ENCODE data around the gene AHNAK2. TPM values are rescaled to one million over a fixed set of nuclear protein-coding genes. Genes with fewer than 3 reads are reported as not detected.
"Not testable (repeated sequence)": the region's sequence is repeated elsewhere in the genome, so short reads cannot be mapped to it uniquely, and the experiment has no call there.

Gene AHNAK2
- total RNA-seq (0.42 TPM), polyA plus RNA-seq (3.8 TPM)
- long read RNA-seq, donor 1, result 0 reads
- long read RNA-seq, donor 2, result 0 reads
- long read RNA-seq, donor 3, result 0 reads
- long read RNA-seq, donor 4, result 0 reads
- long read RNA-seq, donor 5, result 0 reads
- long read RNA-seq, donor 6, result 0 reads
- long read RNA-seq, donor 7, result 0 reads
- long read RNA-seq, donor 8, result 0 reads
- long read RNA-seq, donor 9, result 0 reads
- long read RNA-seq, donor 10, result 0 reads

GRCh38 chr14:104977681-104978653, at the start of gene AHNAK2:
Gene AHNAK2, minus strand, starts transcription at chr14:104978374. Its CDS starts 137 bp downstream, at chr14:104978237.
- peaks cover 0 to 6% of the 10 kb centered on the region in 2 donors for H3K9me3 ChIP-seq (ENCODE audit: control insufficient read depth in 2 of 2, insufficient read depth in 1 of 2, low read length in 1 of 2)
- H3K4me1 ChIP-seq (ENCODE audit: control insufficient read depth in 2 of 2, insufficient read depth in 2 of 2, low read length in 2 of 2), result peaks cover 4 to 15% of the 10 kb centered on the region in 2 donors
- H3K36me3 ChIP-seq (ENCODE audit: control insufficient read depth in 2 of 2, insufficient read depth in 2 of 2, low read length in 1 of 2), result no peaks in the 10 kb centered on the region
- peaks cover 37 to 75% of the 10 kb centered on the region in 2 donors for H3K27me3 ChIP-seq (ENCODE audit: control insufficient read depth in 2 of 2, insufficient read depth in 1 of 2, low read length in 1 of 2)
- DNase-seq (ENCODE audit: low read depth in 6 of 9, low spot score in 9 of 9), result peak in 3 of 9 donors; percentile 15 to 40 (median 36)
- peak within 1 kb of the TSS in 1 of 2 donors; percentile 53 for H3K4me3 ChIP-seq (ENCODE audit: low read length in 2 of 2)
- no peak within 1 kb of the TSS for H3K27ac ChIP-seq (ENCODE audit: low read depth in 1 of 2, low read length in 1 of 2)
- 4% methylated on average over 111 of the region's 111 CpGs for WGBS

GRCh38 chr14:105027718-105028117, 49.5 kb upstream of the AHNAK2 start:
- not testable (repeated sequence) for H3K27ac ChIP-seq (ENCODE audit: low read depth in 1 of 2, low read length in 1 of 2); H3K9me3 ChIP-seq (ENCODE audit: control insufficient read depth in 2 of 2, insufficient read depth in 1 of 2, low read length in 1 of 2); H3K4me3 ChIP-seq (ENCODE audit: low read length in 2 of 2); DNase-seq (ENCODE audit: low read depth in 6 of 9, low spot score in 9 of 9); H3K4me1 ChIP-seq (ENCODE audit: control insufficient read depth in 2 of 2, insufficient read depth in 2 of 2, low read length in 2 of 2); H3K36me3 ChIP-seq (ENCODE audit: control insufficient read depth in 2 of 2, insufficient read depth in 2 of 2, low read length in 1 of 2)
- 93% methylated on average over 4 of the region's 4 CpGs for WGBS
- H3K27me3 ChIP-seq (ENCODE audit: control insufficient read depth in 2 of 2, insufficient read depth in 1 of 2, low read length in 1 of 2), result peaks cover 0 to 15% of the 10 kb centered on the region in 2 donors

GRCh38 chr14:105026802-105027563, 48.8 kb upstream of the AHNAK2 start:
- WGBS, result 48% methylated on average over 1 of the region's 1 CpG
- H3K36me3 ChIP-seq (ENCODE audit: control insufficient read depth in 2 of 2, insufficient read depth in 2 of 2, low read length in 1 of 2), result no peaks in the 10 kb centered on the region
- no peaks in the 10 kb centered on the region for H3K9me3 ChIP-seq (ENCODE audit: control insufficient read depth in 2 of 2, insufficient read depth in 1 of 2, low read length in 1 of 2)
- H3K27me3 ChIP-seq (ENCODE audit: control insufficient read depth in 2 of 2, insufficient read depth in 1 of 2, low read length in 1 of 2), result peaks cover 0 to 11% of the 10 kb centered on the region in 2 donors
- H3K4me1 ChIP-seq (ENCODE audit: control insufficient read depth in 2 of 2, insufficient read depth in 2 of 2, low read length in 2 of 2), result peaks cover 3 to 4% of the 10 kb centered on the region in 2 donors
- no peak overlapping the region for H3K27ac ChIP-seq (ENCODE audit: low read depth in 1 of 2, low read length in 1 of 2)
- no peak for DNase-seq (ENCODE audit: low read depth in 6 of 9, low spot score in 9 of 9)
- no peak overlapping the region for H3K4me3 ChIP-seq (ENCODE audit: low read length in 2 of 2)

GRCh38 chr14:105026033-105026785, 48.0 kb upstream of the AHNAK2 start:
- Histone ChIP-seq H3K27me3 (ENCODE audit: control insufficient read depth in 2 of 2, insufficient read depth in 1 of 2, low read length in 1 of 2) (peaks cover 0 to 10% of the 10 kb centered on the region in 2 donors), H3K4me1 (ENCODE audit: control insufficient read depth in 2 of 2, insufficient read depth in 2 of 2, low read length in 2 of 2) (peaks cover 8 to 10% of the 10 kb centered on the region in 2 donors), H3K4me3 (ENCODE audit: low read length in 2 of 2) (no peak overlapping the region), H3K9me3 (ENCODE audit: control insufficient read depth in 2 of 2, insufficient read depth in 1 of 2, low read length in 1 of 2) (no peaks in the 10 kb centered on the region), H3K27ac (ENCODE audit: low read depth in 1 of 2, low read length in 1 of 2) (no peak overlapping the region), H3K36me3 (ENCODE audit: control insufficient read depth in 2 of 2, insufficient read depth in 2 of 2, low read length in 1 of 2) (no peaks in the 10 kb centered on the region)
- WGBS, result 96% methylated on average over 16 of the region's 16 CpGs
- no peak for DNase-seq (ENCODE audit: low read depth in 6 of 9, low spot score in 9 of 9)

GRCh38 chr14:105025429-105025828, 47.3 kb upstream of the AHNAK2 start:
- WGBS, result 99% methylated on average over 6 of the region's 6 CpGs
- Histone ChIP-seq H3K4me1 (ENCODE audit: control insufficient read depth in 2 of 2, insufficient read depth in 2 of 2, low read length in 2 of 2) (peaks cover 8 to 10% of the 10 kb centered on the region in 2 donors), H3K36me3 (ENCODE audit: control insufficient read depth in 2 of 2, insufficient read depth in 2 of 2, low read length in 1 of 2) (no peaks in the 10 kb centered on the region), H3K27ac (ENCODE audit: low read depth in 1 of 2, low read length in 1 of 2) (no peak overlapping the region), H3K9me3 (ENCODE audit: control insufficient read depth in 2 of 2, insufficient read depth in 1 of 2, low read length in 1 of 2) (no peaks in the 10 kb centered on the region), H3K27me3 (ENCODE audit: control insufficient read depth in 2 of 2, insufficient read depth in 1 of 2, low read length in 1 of 2) (peaks cover 0 to 6% of the 10 kb centered on the region in 2 donors), H3K4me3 (ENCODE audit: low read length in 2 of 2) (no peak overlapping the region)
- no peak for DNase-seq (ENCODE audit: low read depth in 6 of 9, low spot score in 9 of 9)

- peaks cover 18 to 20% of the 10 kb centered on the region in 2 donors for H3K4me1 ChIP-seq (ENCODE audit: control insufficient read depth in 2 of 2, insufficient read depth in 2 of 2, low read length in 2 of 2)
- no peak overlapping the region for H3K4me3 ChIP-seq (ENCODE audit: low read length in 2 of 2)
- H3K27ac ChIP-seq (ENCODE audit: low read depth in 1 of 2, low read length in 1 of 2), result no peak overlapping the region
Measured at GRCh38 chr14:105023791-105024480, 45.8 kb upstream of the AHNAK2 start.

GRCh38 chr14:105023144-105023543, 45.0 kb upstream of the AHNAK2 start:
- peaks cover 19 to 27% of the 10 kb centered on the region in 2 donors for H3K4me1 ChIP-seq (ENCODE audit: control insufficient read depth in 2 of 2, insufficient read depth in 2 of 2, low read length in 2 of 2)

More at GRCh38 chr14:105023791-105024480, 45.8 kb upstream of the AHNAK2 start:
- DNase-seq (ENCODE audit: low read depth in 6 of 9, low spot score in 9 of 9), result no peak
- 84% methylated on average over 4 of the region's 4 CpGs for WGBS
- no peaks in the 10 kb centered on the region for H3K9me3 ChIP-seq (ENCODE audit: control insufficient read depth in 2 of 2, insufficient read depth in 1 of 2, low read length in 1 of 2)
- no peaks in the 10 kb centered on the region for H3K27me3 ChIP-seq (ENCODE audit: control insufficient read depth in 2 of 2, insufficient read depth in 1 of 2, low read length in 1 of 2)
- peaks cover 0 to 6% of the 10 kb centered on the region in 2 donors for H3K36me3 ChIP-seq (ENCODE audit: control insufficient read depth in 2 of 2, insufficient read depth in 2 of 2, low read length in 1 of 2)

GRCh38 chr14:105022276-105022670, 44.1 kb upstream of the AHNAK2 start:
- Histone ChIP-seq H3K4me1 (ENCODE audit: control insufficient read depth in 2 of 2, insufficient read depth in 2 of 2, low read length in 2 of 2) (peaks cover 19 to 31% of the 10 kb centered on the region in 2 donors), H3K27ac (ENCODE audit: low read depth in 1 of 2, low read length in 1 of 2) (no peak overlapping the region), H3K9me3 (ENCODE audit: control insufficient read depth in 2 of 2, insufficient read depth in 1 of 2, low read length in 1 of 2) (no peaks in the 10 kb centered on the region), H3K4me3 (ENCODE audit: low read length in 2 of 2) (no peak overlapping the region), H3K27me3 (ENCODE audit: control insufficient read depth in 2 of 2, insufficient read depth in 1 of 2, low read length in 1 of 2) (no peaks in the 10 kb centered on the region), H3K36me3 (ENCODE audit: control insufficient read depth in 2 of 2, insufficient read depth in 2 of 2, low read length in 1 of 2) (peaks cover 3 to 15% of the 10 kb centered on the region in 2 donors)
- no peak for DNase-seq (ENCODE audit: low read depth in 6 of 9, low spot score in 9 of 9)
- WGBS, result 91% methylated on average over 2 of the region's 2 CpGs

More at GRCh38 chr14:105023144-105023543, 45.0 kb upstream of the AHNAK2 start:
- Histone ChIP-seq H3K36me3 (ENCODE audit: control insufficient read depth in 2 of 2, insufficient read depth in 2 of 2, low read length in 1 of 2) (peaks cover 3 to 11% of the 10 kb centered on the region in 2 donors), H3K9me3 (ENCODE audit: control insufficient read depth in 2 of 2, insufficient read depth in 1 of 2, low read length in 1 of 2) (no peaks in the 10 kb centered on the region), H3K4me3 (ENCODE audit: low read length in 2 of 2) (no peak overlapping the region), H3K27ac (ENCODE audit: low read depth in 1 of 2, low read length in 1 of 2) (no peak overlapping the region), H3K27me3 (ENCODE audit: control insufficient read depth in 2 of 2, insufficient read depth in 1 of 2, low read length in 1 of 2) (no peaks in the 10 kb centered on the region)
- WGBS, result 80% methylated on average over 11 of the region's 11 CpGs
- DNase-seq (ENCODE audit: low read depth in 6 of 9, low spot score in 9 of 9), result no peak

Measured in thymus (tissue), 14 donors.